Lower leg skin (tissue), 4 donors: ENCODE measurements around the gene TAC3. TPM values are rescaled to one million over a fixed set of nuclear protein-coding genes. Genes with fewer than 3 reads are reported as not detected.
A peak's percentile ranks its signal among the peaks of the same experiment; 100 is the strongest.

Experiments
- DNase-seq, 2 donors: peaks; one replicate each; pipeline ENCODE4 v3.0.0-alpha.2; 2019; ENCODE audit warnings: low spot score in 2 of 2
- H3K4me3 ChIP-seq: fragments of 200-600 bp; sonication (generic); 2 replicates; pipeline ENCODE4 v1.5.1; 2017; ENCODE audit warnings: mild to moderate bottlenecking, low read depth; ENCODE audit not compliant: poor library complexity, severe bottlenecking
- CTCF ChIP-seq, 3 donors: fragments of 450-650 bp; IDR thresholded peaks; one replicate each; pipeline ENCODE4 v1.5.1; 2016; ENCODE audit warnings: antibody characterized with exemption in 3 of 3, mild to moderate bottlenecking in 3 of 3, moderate library complexity in 2 of 3
- POLR2A ChIP-seq, 2 donors: fragments of 450-650 bp; IDR thresholded peaks; one replicate each; pipeline ENCODE4 v1.6.1; 2016 to 2017; ENCODE audit warnings: antibody characterized with exemption in 2 of 2, mild to moderate bottlenecking in 1 of 2, moderate library complexity in 1 of 2
- WGBS, 2 donors: methylation state at CpG; one replicate each; pipeline ENCODE4 v1.1.5; 2018; 5-methylcytosine and 5-hydroxymethylcytosine counted together
- intact Hi-C: fragments of 100-400 bp; cut with DNase I; formaldehyde crosslinking; loops from one replicate; pipeline ENCODE4 v1.15.0; 2023; ENCODE audit warnings: low total_unique reads
- total RNA-seq, 4 donors: library from RNA; depleted of rRNA; stranded (reverse); fragments of >200 nt; gene quantifications; one replicate each; pipeline ENCODE4 v1.1.0, GENCODE V29; 2016

The TAC3 gene
- total RNA-seq, 4 donors from 2014 or later, result 0.46 TPM; not detected in 3

GRCh38 chr12:57004651-57005050, 11.7 kb downstream of the TAC3 start:
- intact Hi-C loops, result loop anchor here (5.0 to 10.0 kb wide), 3 partner anchors 63 to 247 kb away; no protein-coding TSS in a partner anchor
- TF ChIP-seq POLR2A (IDR thresholded peaks at IDR 0.05) (no peak), CTCF (IDR thresholded peaks at IDR 0.05) (no peak)
- 83 to 86% methylated on average over 6 of the region's 6 CpGs for WGBS, 2 donors
- no peak overlapping the region for H3K4me3 ChIP-seq
- DNase-seq, result no peak

DNA sequence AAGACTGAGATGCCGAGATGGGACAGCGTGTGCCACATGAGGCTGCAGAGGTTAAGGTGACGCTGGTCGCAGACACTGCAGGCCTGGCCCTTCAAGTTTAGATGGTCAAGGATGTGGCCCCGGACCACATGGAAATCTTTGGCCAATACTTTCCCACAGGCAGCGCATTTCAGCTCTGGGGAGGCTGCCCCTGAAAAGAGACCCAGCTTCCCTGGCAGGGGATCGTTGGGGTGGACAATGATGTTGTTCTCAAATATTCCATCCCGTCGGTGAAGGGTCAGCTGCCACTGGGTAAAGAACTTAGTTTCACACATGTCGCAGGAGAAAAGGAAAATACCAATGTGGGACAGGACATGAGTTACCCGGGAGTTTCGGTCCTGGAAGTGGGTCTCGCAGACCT, 12.9 kb downstream of the TAC3 start:
- H3K4me3 ChIP-seq, result no peak overlapping the region
- no peak for DNase-seq
- 93 to 94% methylated on average over 12 to 13 of the region's 13 CpGs for WGBS, 2 donors
- TF ChIP-seq POLR2A (IDR thresholded peaks at IDR 0.05) (no peak), CTCF (IDR thresholded peaks at IDR 0.05) (no peak)
- intact Hi-C loops, result loop anchor here (5.0 to 10.0 kb wide), 2 partner anchors 181 to 246 kb away; no protein-coding TSS in a partner anchor

DNA sequence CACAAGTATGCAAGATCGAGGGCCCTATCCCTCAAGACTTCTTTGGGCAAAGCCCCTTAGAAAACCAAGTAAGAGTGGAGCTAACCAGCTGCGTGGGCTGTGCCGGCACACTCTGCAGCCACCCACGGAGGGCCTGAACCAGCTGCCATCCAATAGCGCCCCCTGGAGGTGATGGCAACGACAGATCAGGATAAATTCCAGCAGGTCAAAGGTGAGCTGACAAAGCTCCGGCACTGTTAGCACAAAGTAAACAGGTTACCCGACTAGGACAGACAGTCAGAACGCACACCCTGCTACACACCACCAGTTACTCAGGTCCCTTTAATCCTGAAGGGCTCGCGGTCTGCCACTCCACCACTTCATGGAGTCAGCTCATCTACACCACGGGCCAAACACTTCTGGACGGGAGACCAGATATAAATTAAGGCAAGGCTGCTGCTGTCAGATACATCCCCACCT, 14.9 kb downstream of the TAC3 start:
- peak in 1 of 2 donors; percentile 89 for DNase-seq
- no peak for TF ChIP-seq POLR2A (IDR thresholded peaks at IDR 0.05)
- TF ChIP-seq CTCF (IDR thresholded peaks at IDR 0.05), result peak in 1 of 3 donors; percentile 38
- intact Hi-C loops, result loop anchor here (5.0 to 10.0 kb wide), 2 partner anchors 183 to 244 kb away; no protein-coding TSS in a partner anchor
- WGBS, 2 donors, result 38 to 40% methylated on average over 13 of the region's 13 CpGs
- no peak overlapping the region for H3K4me3 ChIP-seq

DNA sequence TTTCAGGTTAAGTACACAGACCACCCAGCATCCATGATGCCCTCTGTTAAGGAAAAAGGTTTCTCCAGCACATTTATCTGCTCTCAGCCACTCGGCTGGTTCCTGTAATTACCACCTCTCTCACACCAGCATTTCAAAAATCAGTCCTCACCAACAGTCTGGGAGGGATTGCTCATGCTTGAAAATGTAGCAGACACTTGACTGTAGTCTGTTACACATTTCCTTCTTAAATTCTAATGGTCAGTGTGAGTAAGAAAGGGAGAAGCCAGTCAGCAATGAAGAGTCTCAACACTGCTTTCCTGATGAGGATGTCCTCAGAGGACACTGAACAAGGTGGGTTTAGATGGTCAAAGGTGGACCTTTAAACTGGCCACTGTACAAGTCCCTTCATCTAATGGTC, 15.9 kb downstream of the TAC3 start:
- 86 to 95% methylated on average over 1 of the region's 1 CpG for WGBS, 2 donors
- intact Hi-C loops, result loop anchor here (5.0 to 10.0 kb wide), 2 partner anchors 184 to 243 kb away; no protein-coding TSS in a partner anchor
- peak in 1 of 2 donors; percentile 7 for DNase-seq
- TF ChIP-seq CTCF (IDR thresholded peaks at IDR 0.05) (no peak), POLR2A (IDR thresholded peaks at IDR 0.05) (no peak)
- H3K4me3 ChIP-seq, result no peak overlapping the region

DNA sequence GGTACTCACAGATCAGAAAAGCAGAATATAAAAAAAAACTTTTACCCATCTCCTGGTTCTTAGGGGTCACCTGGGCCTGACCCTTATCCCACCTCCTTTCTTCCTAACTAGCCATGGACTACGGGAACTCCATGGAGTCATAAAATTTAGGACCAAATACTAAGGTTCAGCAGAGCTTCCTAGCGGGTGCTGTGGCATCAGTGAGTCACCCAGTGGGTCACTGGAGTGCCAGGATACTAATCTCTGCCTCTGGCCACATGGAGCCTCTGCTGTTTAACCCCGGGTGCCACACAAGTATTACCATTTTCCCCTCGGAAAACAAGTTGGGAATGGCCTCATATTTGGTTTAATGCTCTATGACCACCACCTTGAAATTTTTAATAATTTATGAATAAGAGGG, 16.9 kb downstream of the TAC3 start:
- H3K4me3 ChIP-seq, result no peak overlapping the region
- no peak for TF ChIP-seq POLR2A (IDR thresholded peaks at IDR 0.05)
- no peak for TF ChIP-seq CTCF (IDR thresholded peaks at IDR 0.05)
- peak in 1 of 2 donors; percentile 31 for DNase-seq
- 83 to 84% methylated on average over 4 of the region's 4 CpGs for WGBS, 2 donors
- intact Hi-C loops, result no loop called here

DNA sequence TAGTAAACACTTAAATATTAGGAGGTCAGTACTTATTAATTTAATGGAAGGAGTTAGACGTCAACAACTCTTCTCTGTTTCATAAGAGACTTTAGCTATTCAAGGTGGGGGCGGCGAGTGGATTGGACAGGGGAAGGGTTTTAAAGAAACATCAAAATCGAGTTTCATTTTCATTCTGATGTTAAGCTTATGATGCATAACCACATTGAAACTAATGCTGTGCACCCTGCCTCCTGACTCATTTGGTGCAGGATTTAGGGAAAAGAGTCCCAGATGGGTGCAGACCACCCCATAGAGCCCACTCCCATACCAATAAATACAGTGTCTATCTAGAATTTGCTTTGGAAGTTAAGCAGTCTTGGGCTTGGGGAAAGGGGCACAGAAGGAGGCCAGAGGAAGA, 17.3 kb downstream of the TAC3 start:
- DNase-seq, result peak in 1 of 2 donors; percentile 46
- TF ChIP-seq CTCF (IDR thresholded peaks at IDR 0.05) (no peak), POLR2A (IDR thresholded peaks at IDR 0.05) (no peak)
- 67 to 73% methylated on average over 4 of the region's 4 CpGs for WGBS, 2 donors
- intact Hi-C loops, result no loop called here
- no peak overlapping the region for H3K4me3 ChIP-seq
